GM18868 (cell line): Measurements from ENCODE around the gene CPSF4L.
"Not testable (repeated sequence)": the region's sequence is repeated elsewhere in the genome, so short reads cannot be mapped to it uniquely, and the experiment has no call there.

Experiments used
- ATAC-seq: cut with Tn5 transposase; IDR thresholded peaks from one replicate; pipeline ENCODE4 v1.9.1; 2021; ENCODE audit warnings: mild to moderate bottlenecking, moderate library complexity; ENCODE audit not compliant: unreplicated experiment

CPSF4L gene

GRCh38 chr17:73269791-73270190, 8.1 kb upstream of the CPSF4L start:
- ATAC-seq = no peak

GRCh38 chr17:73269329-73269615, 7.6 kb upstream of the CPSF4L start:
- no peak for ATAC-seq

GRCh38 chr17:73268582-73269328, 7.1 kb upstream of the CPSF4L start:
- ATAC-seq = no peak

GRCh38 chr17:73267648-73268537, 6.2 kb upstream of the CPSF4L start:
- ATAC-seq = no peak

GRCh38 chr17:73266796-73267195, 5.1 kb upstream of the CPSF4L start:
- ATAC-seq = no peak

GRCh38 chr17:73265646-73266640, 4.3 kb upstream of the CPSF4L start:
- ATAC-seq = no peak

GRCh38 chr17:73264448-73264847, 2.8 kb upstream of the CPSF4L start:
- not testable (repeated sequence) for ATAC-seq

GRCh38 chr17:73262676-73263642, 1.3 kb upstream of the CPSF4L start:
- ATAC-seq = no peak

- no peak for ATAC-seq
Observed at GRCh38 chr17:73261952-73262675, 434 bp upstream of the CPSF4L start.

GRCh38 chr17:73257516-73257915, 4.2 kb downstream of the CPSF4L start:
- no peak for ATAC-seq

GRCh38 chr17:73256220-73256619, 5.5 kb downstream of the CPSF4L start:
- ATAC-seq = no peak

- peak; percentile 52 for ATAC-seq
Observed at GRCh38 chr17:73255671-73256181, 6.0 kb downstream of the CPSF4L start.

GRCh38 chr17:73251871-73252270, 9.8 kb downstream of the CPSF4L start:
- no peak for ATAC-seq

GRCh38 chr17:73250851-73251640, 10.6 kb downstream of the CPSF4L start:
- ATAC-seq = no peak

GRCh38 chr17:73249700-73250099, 12.0 kb downstream of the CPSF4L start:
- ATAC-seq = no peak

GRCh38 chr17:73248532-73248931, 13.1 kb downstream of the CPSF4L start:
- ATAC-seq = no peak

- no peak for ATAC-seq
Observed at GRCh38 chr17:73247726-73248125, 14.0 kb downstream of the CPSF4L start.

- ATAC-seq = no peak
Observed at GRCh38 chr17:73240561-73240960, 21.1 kb downstream of the CPSF4L start.
